ENCODE results near the gene SMG9. TPM values are rescaled to one million over a fixed set of nuclear protein-coding genes. Genes with fewer than 3 reads are reported as not detected.

Gene SMG9
- total RNA-seq = 14.9 and 22.9 TPM in 2 replicates

GRCh38 chr19:43754503-43755255 is at the start of gene SMG9:
Gene SMG9 (minus strand): TSS chr19:43754962. CDS start chr19:43750741, 4,221 bp downstream.

GRCh38 chr19:43802216-43802951 is 47.6 kb upstream of the SMG9 start, which contains the start of gene LYPD5:
Gene LYPD5 (minus strand): TSS chr19:43802447. CDS start chr19:43802380, 67 bp downstream.

GRCh38 chr19:43780706-43781525 is 26.2 kb upstream of the SMG9 start, which contains the start of gene KCNN4:
Gene KCNN4 (minus strand): TSS chr19:43780973. CDS start chr19:43780861, 112 bp downstream.

GRCh38 chr19:43715776-43716175 is 39.0 kb downstream of the SMG9 start, which contains the start of gene IRGC:
Gene IRGC (plus strand): TSS chr19:43716076. CDS start chr19:43718559, 2,483 bp downstream.

Other genes starting within 250 kb of the SMG9 start
- 69.8 and 80.3 TPM in 2 replicates for gene ETHE1, start 227.8 kb downstream of the SMG9 start, total RNA-seq
- 0.17 and 0.59 TPM in 2 replicates for gene ZNF575, start 221.8 kb downstream of the SMG9 start, total RNA-seq
- 40.0 and 48.0 TPM in 2 replicates for gene XRCC1, start 179.4 kb downstream of the SMG9 start, total RNA-seq
- gene PINLYP, start 179.2 kb downstream of the SMG9 start, total RNA-seq = 6.2 and 7.3 TPM in 2 replicates
- gene IRGQ, start 158.8 kb downstream of the SMG9 start, total RNA-seq = 7.7 and 10.1 TPM in 2 replicates
- gene ZNF576, start 158.4 kb downstream of the SMG9 start, total RNA-seq = 8.4 and 11.0 TPM in 2 replicates
- 0.34 TPM in 1 of 2 replicates, not detected in the other for gene SRRM5, start 142.9 kb downstream of the SMG9 start, total RNA-seq
- gene ZNF428, start 135.3 kb downstream of the SMG9 start, total RNA-seq = 30.8 and 35.3 TPM in 2 replicates
- gene CADM4, start 115.1 kb downstream of the SMG9 start, total RNA-seq = 1.5 and 2.2 TPM in 2 replicates
- gene PLAUR, start 84.8 kb downstream of the SMG9 start, total RNA-seq = 118 and 131 TPM in 2 replicates
- not detected in 2 replicates for gene IRGC, start 38.9 kb downstream of the SMG9 start, total RNA-seq
- 0.17 and 0.74 TPM in 2 replicates for gene KCNN4, start 26.0 kb upstream of the SMG9 start, total RNA-seq
- gene LYPD5, start 47.5 kb upstream of the SMG9 start, total RNA-seq = 0.89 TPM in 1 of 2 replicates, not detected in the other
- gene ZNF283, start 72.4 kb upstream of the SMG9 start, total RNA-seq = 1.8 and 3.5 TPM in 2 replicates
- gene ZNF404, start 129.0 kb upstream of the SMG9 start, total RNA-seq = 1.0 TPM in 2 replicates
- gene ZNF45, start 180.3 kb upstream of the SMG9 start, total RNA-seq = 5.6 and 5.9 TPM in 2 replicates
- 1.9 and 3.0 TPM in 2 replicates for gene ZNF221, start 196.3 kb upstream of the SMG9 start, total RNA-seq
- 2.9 and 4.8 TPM in 2 replicates for gene ZNF155, start 229.2 kb upstream of the SMG9 start, total RNA-seq
- 1.2 and 2.2 TPM in 2 replicates for gene ZNF230, start 248.0 kb upstream of the SMG9 start, total RNA-seq

Measured in bronchus fibroblast of lung (primary cell).